H9 (cell line): ENCODE results near the gene SCEL. TPM values are rescaled to one million over a fixed set of nuclear protein-coding genes. Genes with fewer than 3 reads are reported as not detected.

Experiments used
- DNase-seq: peaks from one replicate; pipeline ENCODE4 v3.0.0-alpha.2; 2017
- H2AFZ ChIP-seq: one replicate; pipeline ENCODE4 v1.6.1; 2013; ENCODE audit warnings: mild to moderate bottlenecking, low read length, control low read depth, moderate library complexity
- H2AK5ac ChIP-seq: 2 replicates; pipeline ENCODE4 v1.6.1; 2013; ENCODE audit warnings: low read length, control low read depth, mixed read lengths; ENCODE audit not compliant: insufficient read length
- H2BK120ac ChIP-seq: one replicate; pipeline ENCODE4 v1.6.1; 2013; ENCODE audit warnings: low read depth, mild to moderate bottlenecking, low read length, control low read depth, inconsistent platforms; ENCODE audit not compliant: poor library complexity, severe bottlenecking
- H2BK12ac ChIP-seq: 2 replicates; pipeline ENCODE4 v1.6.1; 2013; ENCODE audit warnings: low read length, control low read depth, mixed read lengths, low read depth; ENCODE audit not compliant: insufficient read length
- H2BK15ac ChIP-seq: 2 replicates; pipeline ENCODE4 v1.6.1; 2013; ENCODE audit warnings: low read depth, low read length, control low read depth
- H2BK20ac ChIP-seq: one replicate; pipeline ENCODE4 v1.6.1; 2013; ENCODE audit warnings: low read depth, mild to moderate bottlenecking, low read length, control low read depth, inconsistent platforms; ENCODE audit not compliant: poor library complexity, severe bottlenecking
- H2BK5ac ChIP-seq: 2 replicates; pipeline ENCODE4 v1.6.1; 2013; ENCODE audit warnings: low read length, control low read depth, mixed read lengths; ENCODE audit not compliant: insufficient read length
- H3K14ac ChIP-seq: 2 replicates; pipeline ENCODE4 v1.6.1; 2013; ENCODE audit warnings: low read length, control low read depth; ENCODE audit not compliant: insufficient read depth
- H3K18ac ChIP-seq: 2 replicates; pipeline ENCODE4 v1.6.1; 2013; ENCODE audit warnings: low read depth, mild to moderate bottlenecking, mixed read lengths, low read length, control low read depth; ENCODE audit not compliant: insufficient read length
- H3K23ac ChIP-seq: 2 replicates; pipeline ENCODE4 v1.6.1; 2013; ENCODE audit warnings: low read length, control low read depth, mixed read lengths, low read depth; ENCODE audit not compliant: insufficient read length
- H3K23me2 ChIP-seq: 2 replicates; pipeline ENCODE4 v1.6.1; 2013; ENCODE audit warnings: low read depth, mild to moderate bottlenecking, mixed read lengths, low read length, control low read depth; ENCODE audit not compliant: insufficient read length, poor library complexity, severe bottlenecking
- H3K27ac ChIP-seq: 2 replicates; pipeline ENCODE4 v1.5.1; 2013; ENCODE audit warnings: low read length, control low read depth, mixed read lengths, low read depth; ENCODE audit not compliant: insufficient read length
- H3K27me3 ChIP-seq: 2 replicates; pipeline ENCODE4 v1.6.1; 2013; ENCODE audit warnings: low read length, control low read depth, inconsistent platforms; ENCODE audit not compliant: insufficient read depth
- H3K4ac ChIP-seq: 2 replicates; pipeline ENCODE4 v1.6.1; 2013; ENCODE audit warnings: low read depth, mild to moderate bottlenecking, control low read depth, inconsistent platforms, low read length, moderate library complexity
- H3K4me1 ChIP-seq: 2 replicates; pipeline ENCODE4 v1.6.1; 2013; ENCODE audit warnings: low read length, control low read depth, inconsistent platforms; ENCODE audit not compliant: insufficient read depth
- H3K4me2 ChIP-seq: 2 replicates; pipeline ENCODE4 v1.6.1; 2013; ENCODE audit warnings: low read length, control low read depth, mixed read lengths; ENCODE audit not compliant: insufficient read length, insufficient read depth
- H3K56ac ChIP-seq: 2 replicates; pipeline ENCODE4 v1.6.1; 2013; ENCODE audit warnings: low read depth, mild to moderate bottlenecking, mixed read lengths, low read length, control low read depth; ENCODE audit not compliant: insufficient read length
- H3K79me1 ChIP-seq: 2 replicates; pipeline ENCODE4 v1.6.1; 2013; ENCODE audit warnings: low read depth, mild to moderate bottlenecking, moderate library complexity, low read length, control low read depth, inconsistent platforms; ENCODE audit not compliant: insufficient read depth, poor library complexity, severe bottlenecking
- H3K79me2 ChIP-seq: 2 replicates; pipeline ENCODE4 v1.6.1; 2013; ENCODE audit warnings: low read length, control low read depth, inconsistent platforms; ENCODE audit not compliant: insufficient read depth
- H3K9ac ChIP-seq: 2 replicates; pipeline ENCODE4 v1.6.1; 2013; ENCODE audit warnings: low read length, control low read depth, mixed read lengths; ENCODE audit not compliant: insufficient read length; ENCODE audit errors: extremely low read depth
- H3K9me3 ChIP-seq: one replicate; pipeline ENCODE4 v1.6.1; 2013; ENCODE audit warnings: low read depth, low read length, inconsistent platforms; ENCODE audit not compliant: control insufficient read depth
- H3T11ph ChIP-seq: one replicate; pipeline ENCODE4 v1.6.1; 2013; ENCODE audit warnings: mild to moderate bottlenecking, low read length, control low read depth, inconsistent platforms
- H4K20me1 ChIP-seq: one replicate; pipeline ENCODE4 v1.6.1; 2013; ENCODE audit not compliant: control insufficient read depth, insufficient read length, insufficient read depth
- H4K5ac ChIP-seq: 2 replicates; pipeline ENCODE4 v1.6.1; 2013; ENCODE audit warnings: low read depth, mild to moderate bottlenecking, mixed read lengths, low read length, control low read depth; ENCODE audit not compliant: insufficient read length
- H4K8ac ChIP-seq: replicated peaks from 2 replicates; pipeline ENCODE4 v1.6.1; 2013; ENCODE audit warnings: low read length, control low read depth, mixed read lengths, low read depth; ENCODE audit not compliant: insufficient read length
- H4K91ac ChIP-seq: 2 replicates; pipeline ENCODE4 v1.6.1; 2013; ENCODE audit warnings: low read depth, mild to moderate bottlenecking, moderate library complexity, mixed read lengths, low read length, control low read depth; ENCODE audit not compliant: insufficient read length
- H3K27ac Mint-ChIP-seq, 3 experiments: 2 replicates in 2 of 3; 3 replicates in 1 of 3; pipeline ENCODE4 v1.8.0; 2020 to 2021; ENCODE audit warnings: mixed read lengths in 3 of 3, mild to moderate bottlenecking in 1 of 3, moderate library complexity in 1 of 3
- H3K27me3 Mint-ChIP-seq: 2 replicates; pipeline ENCODE4 v1.8.0; 2021; ENCODE audit warnings: low read depth, mild to moderate bottlenecking, moderate library complexity, mixed read lengths
- H3K36me3 Mint-ChIP-seq, 3 experiments: 2 replicates in 2 of 3; 3 replicates in 1 of 3; pipeline ENCODE4 v1.8.0; 2020 to 2021; ENCODE audit warnings: low read depth in 3 of 3, mixed read lengths in 3 of 3; ENCODE audit not compliant: insufficient read depth in 1 of 3
- H3K4me1 Mint-ChIP-seq, 2 experiments: 2 replicates each; pipeline ENCODE4 v1.8.0; 2020; ENCODE audit warnings: mixed read lengths in 2 of 2
- H3K4me3 Mint-ChIP-seq, 2 experiments: 2 replicates in 1 of 2; 3 replicates in 1 of 2; pipeline ENCODE4 v1.8.0; 2020 to 2021; ENCODE audit warnings: mild to moderate bottlenecking in 2 of 2, mixed read lengths in 2 of 2, moderate library complexity in 1 of 2
- H3K9me3 Mint-ChIP-seq, 2 experiments: 2 replicates in 1 of 2; 3 replicates in 1 of 2; pipeline ENCODE4 v1.8.0; 2020; ENCODE audit warnings: mild to moderate bottlenecking in 2 of 2, mixed read lengths in 2 of 2, moderate library complexity in 1 of 2
- CTCF ChIP-seq: fragments of 200-600 bp; sonication (generic); conservative IDR thresholded peaks from 3 replicates; pipeline ENCODE4 v1.8.0; 2021; ENCODE audit warnings: antibody characterized with exemption, mild to moderate bottlenecking
- WGBS: extraction: QIAGEN DNeasy Blood & Tissue Kit; methylation state at CpG from one replicate; pipeline ENCODE4 v1.1.7; 2013; ENCODE audit warnings: missing lambda C conversion rate, low lambda C conversion rate, mixed read lengths; ENCODE audit not compliant: insufficient read length; ENCODE audit errors: extremely low coverage; 5-methylcytosine and 5-hydroxymethylcytosine counted together
- total RNA-seq: library from RNA; stranded (reverse); gene quantifications from 2 replicates; pipeline ENCODE4 v1.2.1, GENCODE V29; 2021

SCEL gene
- total RNA-seq, 1 experiment from 2014 or later = not detected

GRCh38 chr13:77511552-77511951, 24.0 kb upstream of the SCEL start:
- Histone ChIP-seq H3K4ac (no peak overlapping the region), H4K91ac (no peak overlapping the region), H3K4me2 (no peak overlapping the region), H2BK15ac (no peak overlapping the region), H2BK5ac (no peak overlapping the region), H3K56ac (no peak overlapping the region), H2AFZ (no peak overlapping the region), H4K8ac (no peak overlapping the region), H3K9ac (no peak overlapping the region), H3K14ac (no peak overlapping the region), H3K79me2 (no peaks in the 10 kb centered on the region), H3K9me3 (no peaks in the 10 kb centered on the region), H3K27me3 (no peaks in the 10 kb centered on the region), H3K27ac (no peak overlapping the region), H4K5ac (no peak overlapping the region), H2BK20ac (no peak overlapping the region), H2BK12ac (no peak overlapping the region), H3K23ac (no peak overlapping the region), H3K79me1 (no peaks in the 10 kb centered on the region), H4K20me1 (no peaks in the 10 kb centered on the region), H3K18ac (no peak overlapping the region), H3K4me1 (no peaks in the 10 kb centered on the region), H2BK120ac (no peak overlapping the region), H2AK5ac (no peak overlapping the region), H3T11ph (no peak overlapping the region), H3K23me2 (no peaks in the 10 kb centered on the region)
- Mint-ChIP-seq H3K27ac (no peak overlapping the region; a peak in 1 of 7 replicates), H3K36me3 (no peaks in the 10 kb centered on the region), H3K4me3 (no peak overlapping the region), H3K9me3 (no peaks in the 10 kb centered on the region), H3K27me3 (no peaks in the 10 kb centered on the region), H3K4me1 (peaks cover 4 to 9% of the 10 kb centered on the region in 2 experiments; a peak in 3 of 4 replicates)
- WGBS = no CpG with 5 or more reads among the region's 5 CpGs
- DNase-seq = no peak
- TF ChIP-seq CTCF = no peak
